Activated naive CD4-positive, alpha-beta T cell treated with Interleukin-2 at 50 U/mL for 16 hours (primary cell): ENCODE data around the gene GBA2.

Source experiments
- DNase-seq: peaks from one replicate; pipeline ENCODE4 v3.0.0-alpha.2; 2020

GBA2 gene

DNA sequence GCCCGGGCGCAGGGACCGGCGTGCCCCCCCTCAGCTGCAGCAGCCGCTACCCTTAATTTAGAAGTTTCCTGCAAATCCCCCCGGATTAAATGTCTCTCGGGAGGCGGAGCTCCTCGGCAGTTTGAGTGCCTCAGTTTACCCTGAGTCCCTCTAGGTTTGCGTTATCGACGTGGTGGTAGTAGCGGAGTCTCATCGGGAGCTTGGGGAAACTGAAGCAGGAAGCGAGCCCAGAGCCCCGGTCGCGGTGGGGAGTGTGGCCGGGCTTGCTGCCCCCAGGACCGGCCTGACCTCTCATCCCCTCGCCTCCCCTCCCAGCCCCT lies 58.8 kb downstream of the GBA2 start:
- no peak for DNase-seq

- DNase-seq, result no peak
Observed at GRCh38 chr9:35689542-35690293, 59.3 kb downstream of the GBA2 start, which contains the start of gene TPM2. TSS of gene TPM2 (minus strand) at chr9:35689925. CDS start at chr9:35689817, 108 bp downstream.

- DNase-seq, result no peak
Observed at GRCh38 chr9:35688558-35689541, 60.2 kb downstream of the GBA2 start.

GRCh38 chr9:35687972-35688557 lies 61.0 kb downstream of the GBA2 start:
- no peak for DNase-seq

DNA sequence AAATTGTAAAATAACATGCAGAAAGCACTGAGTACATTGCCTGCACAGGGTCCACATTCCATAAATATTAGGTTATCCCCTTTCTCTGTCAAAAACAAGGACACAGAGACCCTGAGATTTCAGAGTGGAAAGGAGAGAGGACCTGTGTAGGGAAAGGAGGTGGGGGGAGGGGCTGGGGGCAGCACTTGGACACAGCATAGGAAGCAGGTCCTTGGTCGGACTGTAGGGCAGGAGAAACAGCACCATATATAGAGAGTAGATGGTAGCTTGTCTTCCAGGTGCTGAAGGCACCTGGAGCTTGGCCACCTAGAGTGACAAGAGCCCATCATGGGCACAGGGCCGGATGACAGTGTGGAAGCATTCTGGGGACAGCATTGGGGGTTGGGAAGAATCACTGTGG lies 61.7 kb downstream of the GBA2 start:
- no peak for DNase-seq
